IMR-90 (cell line): Measurements from ENCODE around the gene MFSD6L. TPM values are rescaled to one million over a fixed set of nuclear protein-coding genes. Genes with fewer than 3 reads are reported as not detected.

Experiments used
- ATAC-seq: fragments of 200-7000 bp; cut with Tn5 transposase; 2 replicates; pipeline ENCODE4 v1.9.1; 2020; ENCODE audit warnings: low read depth, mild to moderate bottlenecking, moderate library complexity
- BruUV-seq: library from RNA; stranded (reverse); fragments of 400-500 nt; replicated peaks from 2 replicates; lab custom pipeline; 2021; lab: Mats Ljungman, UMichigan
- CTCF ChIA-PET: fragments of 300-600 bp; formaldehyde crosslinking; extraction: SDS; loops from one replicate; lab custom pipeline; 2021; ENCODE audit warnings: antibody characterized with exemption; lab: Yijun Ruan, JAX
- POLR2A ChIA-PET: fragments of 300-600 bp; sonication (Branson Sonifier 250); formaldehyde crosslinking; loops from one replicate; lab custom pipeline; 2022; ENCODE audit warnings: antibody characterized with exemption; ENCODE audit not compliant: unreplicated experiment; lab: Charles Lee
- DNase-seq: peaks from one replicate; pipeline ENCODE4 v3.0.0; 2013
- H2AFZ ChIP-seq: replicated peaks from 2 replicates; pipeline ENCODE3; 2013; ENCODE audit warnings: low read length, mild to moderate bottlenecking; ENCODE audit not compliant: poor library complexity
- H2AK5ac ChIP-seq: 2 replicates; pipeline ENCODE4 v1.6.1; 2013; ENCODE audit warnings: low read depth, low read length, inconsistent platforms
- H2AK9ac ChIP-seq: replicated peaks from 2 replicates; pipeline ENCODE3; 2013; ENCODE audit warnings: mild to moderate bottlenecking, low read depth, low read length, moderate library complexity; ENCODE audit not compliant: poor library complexity
- H2BK120ac ChIP-seq: 2 replicates; pipeline ENCODE4 v1.6.1; 2013; ENCODE audit warnings: low read depth, low read length, inconsistent platforms
- H2BK15ac ChIP-seq: 3 replicates; pipeline ENCODE4 v1.6.1; 2013; ENCODE audit warnings: low read depth, low read length, inconsistent platforms
- H2BK20ac ChIP-seq: 2 replicates; pipeline ENCODE4 v1.6.1; 2013; ENCODE audit warnings: low read depth, mild to moderate bottlenecking, inconsistent platforms, low read length, moderate library complexity
- H2BK5ac ChIP-seq: 2 replicates; pipeline ENCODE4 v1.6.1; 2013; ENCODE audit warnings: mild to moderate bottlenecking, low read depth, low read length, inconsistent platforms; ENCODE audit not compliant: poor library complexity, severe bottlenecking
- H3K14ac ChIP-seq: replicated peaks from 2 replicates; pipeline ENCODE4 v1.6.1; 2013; ENCODE audit warnings: low read depth, low read length, inconsistent platforms
- H3K18ac ChIP-seq: 2 replicates; pipeline ENCODE4 v1.6.1; 2013; ENCODE audit warnings: low read depth, low read length, control low read depth
- H3K23ac ChIP-seq: 2 replicates; pipeline ENCODE4 v1.6.1; 2013; ENCODE audit warnings: low read depth, low read length, inconsistent platforms
- H3K27ac ChIP-seq: 2 replicates; pipeline ENCODE4 v1.5.1; 2013; ENCODE audit warnings: mild to moderate bottlenecking, control low read depth, low read length; ENCODE audit not compliant: insufficient read depth
- H3K27me3 ChIP-seq: 2 replicates; pipeline ENCODE4 v1.6.1; 2013; ENCODE audit warnings: low read length; ENCODE audit not compliant: control insufficient read depth, insufficient read depth
- H3K36me3 ChIP-seq: 2 replicates; pipeline ENCODE4 v1.6.1; 2013; ENCODE audit warnings: low read length, mixed read lengths; ENCODE audit not compliant: control insufficient read depth, insufficient read depth
- H3K4ac ChIP-seq: 2 replicates; pipeline ENCODE4 v1.6.1; 2013; ENCODE audit warnings: low read depth, low read length, inconsistent platforms
- H3K4me1 ChIP-seq: 2 replicates; pipeline ENCODE4 v1.6.1; 2013; ENCODE audit warnings: low read length, mixed read lengths; ENCODE audit not compliant: control insufficient read depth, insufficient read depth
- H3K4me2 ChIP-seq: 2 replicates; pipeline ENCODE4 v1.6.1; 2013; ENCODE audit warnings: low read depth, mild to moderate bottlenecking, control low read depth, low read length, moderate library complexity
- H3K4me3 ChIP-seq: 2 replicates; pipeline ENCODE4 v1.5.1; 2013; ENCODE audit warnings: low read depth, mild to moderate bottlenecking, control low read depth, low read length, moderate library complexity; ENCODE audit not compliant: insufficient read depth
- H3K56ac ChIP-seq: 2 replicates; pipeline ENCODE4 v1.6.1; 2013; ENCODE audit warnings: low read length, inconsistent platforms; ENCODE audit not compliant: insufficient read depth; ENCODE audit errors: extremely low read depth
- H3K79me1 ChIP-seq, 2 experiments: 2 replicates each; pipeline ENCODE4 v1.6.1; 2013; ENCODE audit warnings: low read length in 2 of 2, inconsistent platforms in 1 of 2, low read depth in 1 of 2
- H3K9ac ChIP-seq: 2 replicates; pipeline ENCODE4 v1.6.1; 2013; ENCODE audit warnings: low read depth, low read length, control low read depth
- H3K9me1 ChIP-seq: 2 replicates; pipeline ENCODE4 v1.6.1; 2013; ENCODE audit warnings: low read length, inconsistent platforms; ENCODE audit not compliant: insufficient read depth
- H3K9me3 ChIP-seq: 2 replicates; pipeline ENCODE4 v1.6.1; 2013; ENCODE audit warnings: low read length; ENCODE audit not compliant: control insufficient read depth, insufficient read depth
- H4K20me1 ChIP-seq: 2 replicates; pipeline ENCODE4 v1.6.1; 2013; ENCODE audit warnings: low read length, inconsistent platforms; ENCODE audit not compliant: insufficient read depth
- H4K5ac ChIP-seq: 2 replicates; pipeline ENCODE4 v1.6.1; 2013; ENCODE audit warnings: mild to moderate bottlenecking, low read depth, low read length, control low read depth
- H4K8ac ChIP-seq, 2 experiments: 2 replicates each; pipeline ENCODE4 v1.6.1; 2013; ENCODE audit warnings: low read depth in 2 of 2, low read length in 2 of 2, control low read depth in 1 of 2, inconsistent platforms in 1 of 2
- H4K91ac ChIP-seq: 2 replicates; pipeline ENCODE4 v1.6.1; 2013; ENCODE audit warnings: low read depth, low read length, inconsistent platforms; ENCODE audit not compliant: insufficient read depth
- BHLHE40 ChIP-seq: fragments of 150-350 bp; IDR thresholded peaks from 2 replicates; pipeline ENCODE4 v1.6.1; 2016; ENCODE audit warnings: mild to moderate bottlenecking, low read depth, low read length
- CEBPB ChIP-seq: IDR thresholded peaks from 2 replicates; pipeline ENCODE4 v1.6.1; 2012; ENCODE audit warnings: low read depth, low read length, improper control_type of control experiment
- FOS ChIP-seq: fragments of 150-350 bp; IDR thresholded peaks from 2 replicates; pipeline ENCODE4 v1.6.1; 2016; ENCODE audit warnings: low read depth, low read length
- WGBS, 2 experiments: methylation state at CpG; one replicate each; pipeline versions ENCODE4 v1.1.5 to v1.1.7; 2013; ENCODE audit warnings: missing lambda C conversion rate in 2 of 2; ENCODE audit not compliant: insufficient read length in 1 of 2; ENCODE audit errors: extremely low coverage in 2 of 2; 5-methylcytosine and 5-hydroxymethylcytosine counted together
- dilution Hi-C: fragments of 300-500 bp; cut with HindIII; formaldehyde crosslinking; loops from one replicate; pipeline ENCODE4 v1.14.3; 2018; ENCODE audit warnings: low sequenced_read_pairs; ENCODE audit not compliant: unreplicated experiment
- in situ Hi-C: fragments of 300-500 bp; cut with MboI; formaldehyde crosslinking; loops from 3 replicates; pipeline ENCODE4 v1.14.3; 2019; ENCODE audit warnings: low sequenced_read_pairs, inconsistent platforms, mixed read lengths
- intact Hi-C: fragments of 100-400 bp; cut with micrococcal nuclease; formaldehyde crosslinking; loops from 2 replicates; pipeline ENCODE4 v1.10.0; 2022
- polyA plus RNA-seq, 3 experiments: library from polyadenylated mRNA; depleted of rRNA; stranded (reverse); fragments of >200 nt; gene quantifications; 2 replicates each; pipeline ENCODE4 v1.2.3, GENCODE V29; 2012; ENCODE audit warnings: low replicate concordance in 1 of 3
- total RNA-seq: library from RNA; depleted of rRNA; stranded (reverse); fragments of >200 nt; gene quantifications from 2 replicates; pipeline ENCODE4 v1.2.3, GENCODE V29; 2012
- TF ChIP-seq, protein P1 (sequence below): conservative IDR thresholded peaks from 2 replicates; pipeline ENCODE4 v1.5.1; 2012; ENCODE audit warnings: mild to moderate bottlenecking, low read depth, low read length, improper control_type of control experiment

MFSD6L gene
- total and polyA plus RNA-seq, 2 of the 4 experiments (the other 2 are of a cell fraction), result not detected

DNA sequence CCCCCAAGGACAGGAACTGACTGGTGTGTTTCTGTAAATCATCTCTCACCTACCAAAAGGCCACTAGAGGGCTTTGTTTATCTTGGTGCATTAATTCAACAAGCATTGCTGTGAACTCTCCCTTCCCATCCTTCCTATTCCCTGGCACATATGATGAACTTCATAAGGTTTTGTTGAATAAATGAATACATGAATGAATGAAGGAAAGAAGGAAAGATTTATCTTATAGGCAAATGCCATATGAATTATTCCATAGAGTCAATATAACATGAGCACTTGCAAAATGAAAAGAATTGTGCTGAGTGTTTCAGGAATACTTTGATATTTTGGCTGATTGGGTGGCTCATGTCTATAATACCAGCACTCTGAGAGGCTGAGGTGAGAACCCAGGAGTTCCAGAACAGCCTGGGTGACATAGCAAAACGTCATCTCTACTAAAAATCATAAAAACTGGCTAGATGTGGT lies 45.2 kb downstream of the MFSD6L start:
- no peaks in the 10 kb centered on the region for H3K9me3 ChIP-seq
- in situ Hi-C loops (loop anchor here (10.0 to 25.0 kb wide), 2 partner anchors 339 to 667 kb away; partner anchors contain the start of gene ALOX12B), dilution Hi-C loops (no loop called here), intact Hi-C loops (loop anchor here (1.0 kb wide), 1 partner anchor 141 kb away; no protein-coding TSS in a partner anchor)
- BruUV-seq, result no TSS peak
- H3K4me2 ChIP-seq, result no peak overlapping the region
- no peaks in the 10 kb centered on the region for H3K4me1 ChIP-seq
- ChIA-PET POLR2A (no interaction called here), CTCF (interaction anchor here (0.6 kb wide), 1 partner anchor 139 kb away, joined by 3 read pairs; no protein-coding TSS in a partner anchor)
- no peak overlapping the region for H3K23ac ChIP-seq
- H3K79me1 ChIP-seq, result no peaks in the 10 kb centered on the region
- peak; percentile 53 for ATAC-seq
- H3K27me3 ChIP-seq, result peaks cover 24% of the 10 kb centered on the region
- H4K8ac ChIP-seq, result no peak overlapping the region
- no peak overlapping the region for H3K9ac ChIP-seq
- no peak overlapping the region for H2BK15ac ChIP-seq
- no peak overlapping the region for H2AFZ ChIP-seq
- no peak overlapping the region for H3K4me3 ChIP-seq
- H2AK9ac ChIP-seq, result no peak overlapping the region
- no peak overlapping the region for H4K91ac ChIP-seq
- H3K56ac ChIP-seq, result no peak overlapping the region
- TF ChIP-seq CEBPB, result no peak
- TF ChIP-seq BHLHE40, result no peak
- no peak for TF ChIP-seq FOS
- TF ChIP-seq, protein P1, sequence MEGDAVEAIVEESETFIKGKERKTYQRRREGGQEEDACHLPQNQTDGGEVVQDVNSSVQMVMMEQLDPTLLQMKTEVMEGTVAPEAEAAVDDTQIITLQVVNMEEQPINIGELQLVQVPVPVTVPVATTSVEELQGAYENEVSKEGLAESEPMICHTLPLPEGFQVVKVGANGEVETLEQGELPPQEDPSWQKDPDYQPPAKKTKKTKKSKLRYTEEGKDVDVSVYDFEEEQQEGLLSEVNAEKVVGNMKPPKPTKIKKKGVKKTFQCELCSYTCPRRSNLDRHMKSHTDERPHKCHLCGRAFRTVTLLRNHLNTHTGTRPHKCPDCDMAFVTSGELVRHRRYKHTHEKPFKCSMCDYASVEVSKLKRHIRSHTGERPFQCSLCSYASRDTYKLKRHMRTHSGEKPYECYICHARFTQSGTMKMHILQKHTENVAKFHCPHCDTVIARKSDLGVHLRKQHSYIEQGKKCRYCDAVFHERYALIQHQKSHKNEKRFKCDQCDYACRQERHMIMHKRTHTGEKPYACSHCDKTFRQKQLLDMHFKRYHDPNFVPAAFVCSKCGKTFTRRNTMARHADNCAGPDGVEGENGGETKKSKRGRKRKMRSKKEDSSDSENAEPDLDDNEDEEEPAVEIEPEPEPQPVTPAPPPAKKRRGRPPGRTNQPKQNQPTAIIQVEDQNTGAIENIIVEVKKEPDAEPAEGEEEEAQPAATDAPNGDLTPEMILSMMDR, result peak; percentile 36
- no peak overlapping the region for H2BK120ac ChIP-seq
- no CpG with 5 or more reads among the region's 1 CpG for WGBS, 2 experiments
- H4K5ac ChIP-seq, result no peak overlapping the region
- no peak overlapping the region for H3K18ac ChIP-seq
- no peaks in the 10 kb centered on the region for H3K36me3 ChIP-seq
- H2BK5ac ChIP-seq, result no peak overlapping the region
- H4K20me1 ChIP-seq, result no peaks in the 10 kb centered on the region
- no peak overlapping the region for H3K27ac ChIP-seq
- no peak overlapping the region for H2BK20ac ChIP-seq
- no peak overlapping the region for H3K4ac ChIP-seq
- no peak overlapping the region for H3K14ac ChIP-seq
- no peaks in the 10 kb centered on the region for H3K9me1 ChIP-seq
- DNase-seq, result peak; percentile 6
- H2AK5ac ChIP-seq, result no peak overlapping the region
